HepG2 (cell line): ENCODE data around the gene TUBB. TPM values are rescaled to one million over a fixed set of nuclear protein-coding genes. Genes with fewer than 3 reads are reported as not detected.

Source experiments
- ARNT2 ChIP-seq: sonication (generic); formaldehyde crosslinking; IDR thresholded peaks from 2 replicates; pipeline ENCODE4 v1.8.0; 2022; ENCODE audit warnings: mild to moderate bottlenecking, low read depth, missing genetic modification reagents, moderate library complexity
- HNF4G ChIP-seq, 2 experiments: sonication (generic) in 1 of 2; formaldehyde crosslinking in 1 of 2; IDR thresholded peaks; 2 replicates each; pipeline versions ENCODE4 v1.4.0 to v1.6.1; 2011 to 2020; ENCODE audit warnings: borderline replicate concordance in 2 of 2, low read depth in 2 of 2, mild to moderate bottlenecking in 2 of 2, low read length in 1 of 2, missing genetic modification reagents in 1 of 2, moderate library complexity in 1 of 2
- HNRNPLL ChIP-seq: fragments of 200-400 bp; formaldehyde crosslinking; IDR thresholded peaks from 2 replicates; pipeline ENCODE4 v1.6.1; 2017; ENCODE audit warnings: mild to moderate bottlenecking, low read depth, low read length; ENCODE audit not compliant: poor library complexity, severe bottlenecking
- PCBP2 ChIP-seq: fragments of 200-400 bp; formaldehyde crosslinking; optimal IDR thresholded peaks from 2 replicates; pipeline ENCODE3; 2018; ENCODE audit warnings: low read length, low read depth; ENCODE audit not compliant: poor library complexity, severe bottlenecking
- PHB2 ChIP-seq: fragments of 450-650 bp; IDR thresholded peaks from 2 replicates; pipeline ENCODE4 v1.6.1; 2018; ENCODE audit not compliant: partially characterized antibody
- PPARG ChIP-seq: conservative IDR thresholded peaks from 2 replicates; pipeline ENCODE4 v1.6.1; 2016; ENCODE audit warnings: missing biosample characterization, missing genetic modification reagents
- SALL1 ChIP-seq: sonication (generic); formaldehyde crosslinking; IDR thresholded peaks from 2 replicates; pipeline ENCODE4 v1.8.0; 2022; ENCODE audit warnings: mild to moderate bottlenecking, missing genetic modification reagents
- ZFP90 ChIP-seq: sonication (generic); formaldehyde crosslinking; IDR thresholded peaks from 2 replicates; pipeline ENCODE4 v1.8.0; 2022; ENCODE audit warnings: missing genetic modification reagents, mild to moderate bottlenecking, inconsistent platforms, borderline replicate concordance
- ZNF329 ChIP-seq: sonication (generic); formaldehyde crosslinking; IDR thresholded peaks from 2 replicates; pipeline ENCODE4 v1.9.0; 2021; ENCODE audit warnings: low read depth, mild to moderate bottlenecking, missing genetic modification reagents
- ZNF414 ChIP-seq: sonication (generic); formaldehyde crosslinking; IDR thresholded peaks from 2 replicates; pipeline ENCODE4 v1.5.0; 2020; ENCODE audit warnings: missing genetic modification reagents
- ZNF501 ChIP-seq: sonication (generic); formaldehyde crosslinking; IDR thresholded peaks from 2 replicates; pipeline ENCODE4 v1.5.1; 2020; ENCODE audit warnings: mild to moderate bottlenecking, moderate library complexity, missing genetic modification reagents
- ZNF615 ChIP-seq: sonication (generic); formaldehyde crosslinking; IDR thresholded peaks from 2 replicates; pipeline ENCODE4 v1.5.0; 2020; ENCODE audit warnings: mild to moderate bottlenecking, missing genetic modification reagents, borderline replicate concordance
- ZNF670 ChIP-seq: sonication (generic); formaldehyde crosslinking; IDR thresholded peaks from 2 replicates; pipeline ENCODE4 v1.8.0; 2022; ENCODE audit warnings: mild to moderate bottlenecking, missing genetic modification reagents, borderline replicate concordance
- ZNF800 ChIP-seq: sonication (generic); formaldehyde crosslinking; IDR thresholded peaks from 2 replicates; pipeline ENCODE4 v1.4.0; 2020; ENCODE audit warnings: missing genetic modification reagents
- polyA plus RNA-seq, 8 experiments: library from polyadenylated mRNA; depleted of rRNA in 3 of 8; stranded (reverse) in 7 of 8; unstranded in 1 of 8; fragments of >200 nt; fragmentation: Illumina TruSeq in 4 of 8; extraction: Trizol in 4 of 8; gene quantifications; 2 replicates each; pipeline versions ENCODE4 v1.2.1 to v1.2.3, GENCODE V29; 2011 to 2016; ENCODE audit warnings: low read depth in 4 of 8, missing spikeins in 1 of 8, mixed read lengths in 1 of 8; ENCODE audit not compliant: insufficient read depth in 1 of 8
- total RNA-seq, 5 experiments: library from RNA; depleted of rRNA; stranded (reverse); fragments of >200 nt; fragmentation: Illumina TruSeq; extraction: Trizol; gene quantifications; 2 replicates each; pipeline ENCODE4 v1.2.3, GENCODE V29; 2016; ENCODE audit warnings: low read depth in 1 of 5
- TF ChIP-seq, protein P1 (sequence below): sonication (generic); formaldehyde crosslinking; IDR thresholded peaks from 2 replicates; pipeline ENCODE4 v1.4.0; 2020; ENCODE audit warnings: missing genetic modification reagents, borderline replicate concordance
- TF ChIP-seq, protein P2 (sequence below): sonication (generic); formaldehyde crosslinking; IDR thresholded peaks from 2 replicates; pipeline ENCODE4 v1.5.0; 2020; ENCODE audit warnings: mild to moderate bottlenecking, missing genetic modification reagents, borderline replicate concordance
- TF ChIP-seq, protein P3 (sequence below): IDR thresholded peaks from 2 replicates; pipeline ENCODE4 v1.6.1; 2016; ENCODE audit warnings: mild to moderate bottlenecking, missing biosample characterization, missing genetic modification reagents

The TUBB gene
- total and polyA plus RNA-seq, 2 of the 13 experiments (the other 11 are each of a cell fraction or from before 2014, with no cell fraction given) = 911 to 1,163 TPM

GRCh38 chr6:30717129-30717844 lies 2.9 kb upstream of the TUBB start, which contains the start of gene MDC1 (continued):
- TF ChIP-seq, protein P1, sequence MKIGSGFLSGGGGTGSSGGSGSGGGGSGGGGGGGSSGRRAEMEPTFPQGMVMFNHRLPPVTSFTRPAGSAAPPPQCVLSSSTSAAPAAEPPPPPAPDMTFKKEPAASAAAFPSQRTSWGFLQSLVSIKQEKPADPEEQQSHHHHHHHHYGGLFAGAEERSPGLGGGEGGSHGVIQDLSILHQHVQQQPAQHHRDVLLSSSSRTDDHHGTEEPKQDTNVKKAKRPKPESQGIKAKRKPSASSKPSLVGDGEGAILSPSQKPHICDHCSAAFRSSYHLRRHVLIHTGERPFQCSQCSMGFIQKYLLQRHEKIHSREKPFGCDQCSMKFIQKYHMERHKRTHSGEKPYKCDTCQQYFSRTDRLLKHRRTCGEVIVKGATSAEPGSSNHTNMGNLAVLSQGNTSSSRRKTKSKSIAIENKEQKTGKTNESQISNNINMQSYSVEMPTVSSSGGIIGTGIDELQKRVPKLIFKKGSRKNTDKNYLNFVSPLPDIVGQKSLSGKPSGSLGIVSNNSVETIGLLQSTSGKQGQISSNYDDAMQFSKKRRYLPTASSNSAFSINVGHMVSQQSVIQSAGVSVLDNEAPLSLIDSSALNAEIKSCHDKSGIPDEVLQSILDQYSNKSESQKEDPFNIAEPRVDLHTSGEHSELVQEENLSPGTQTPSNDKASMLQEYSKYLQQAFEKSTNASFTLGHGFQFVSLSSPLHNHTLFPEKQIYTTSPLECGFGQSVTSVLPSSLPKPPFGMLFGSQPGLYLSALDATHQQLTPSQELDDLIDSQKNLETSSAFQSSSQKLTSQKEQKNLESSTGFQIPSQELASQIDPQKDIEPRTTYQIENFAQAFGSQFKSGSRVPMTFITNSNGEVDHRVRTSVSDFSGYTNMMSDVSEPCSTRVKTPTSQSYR = peak; percentile 53; the same call in 1 of the 2 replicates
- TF ChIP-seq HNRNPLL (peak; percentile 86), ARNT2 (CRISPR knock-in tag) (peak; percentile 97), ZNF615 (0 out of 2 replicates have a peak, but pooled peaks have one; percentile 35), ZNF329 (CRISPR knock-in tag) (peak; percentile 68; the same call in 1 of the 2 replicates), PHB2 (no peak), ZNF501 (CRISPR knock-in tag) (peak; percentile 89), ZNF414 (peak; percentile 89), PPARG (CRISPR knock-in tag) (peak; percentile 52; the same call in 1 of the 2 replicates), ZFP90 (peak; percentile 13; the same call in 1 of the 2 replicates), ZNF800 (CRISPR knock-in tag) (peak; percentile 43; the same call in 1 of the 2 replicates), HNF4G (IDR thresholded peaks at IDR 0.05; ENCODE audit: borderline replicate concordance, low read depth, low read length) (no peak), HNF4G (CRISPR knock-in tag; IDR thresholded peaks at IDR 0.05; ENCODE audit: borderline replicate concordance, low read depth) (peak; percentile 69), SALL1 (peak; percentile 93), PCBP2 (no peak), ZNF670 (peak; percentile 95)
- TF ChIP-seq, protein P2, sequence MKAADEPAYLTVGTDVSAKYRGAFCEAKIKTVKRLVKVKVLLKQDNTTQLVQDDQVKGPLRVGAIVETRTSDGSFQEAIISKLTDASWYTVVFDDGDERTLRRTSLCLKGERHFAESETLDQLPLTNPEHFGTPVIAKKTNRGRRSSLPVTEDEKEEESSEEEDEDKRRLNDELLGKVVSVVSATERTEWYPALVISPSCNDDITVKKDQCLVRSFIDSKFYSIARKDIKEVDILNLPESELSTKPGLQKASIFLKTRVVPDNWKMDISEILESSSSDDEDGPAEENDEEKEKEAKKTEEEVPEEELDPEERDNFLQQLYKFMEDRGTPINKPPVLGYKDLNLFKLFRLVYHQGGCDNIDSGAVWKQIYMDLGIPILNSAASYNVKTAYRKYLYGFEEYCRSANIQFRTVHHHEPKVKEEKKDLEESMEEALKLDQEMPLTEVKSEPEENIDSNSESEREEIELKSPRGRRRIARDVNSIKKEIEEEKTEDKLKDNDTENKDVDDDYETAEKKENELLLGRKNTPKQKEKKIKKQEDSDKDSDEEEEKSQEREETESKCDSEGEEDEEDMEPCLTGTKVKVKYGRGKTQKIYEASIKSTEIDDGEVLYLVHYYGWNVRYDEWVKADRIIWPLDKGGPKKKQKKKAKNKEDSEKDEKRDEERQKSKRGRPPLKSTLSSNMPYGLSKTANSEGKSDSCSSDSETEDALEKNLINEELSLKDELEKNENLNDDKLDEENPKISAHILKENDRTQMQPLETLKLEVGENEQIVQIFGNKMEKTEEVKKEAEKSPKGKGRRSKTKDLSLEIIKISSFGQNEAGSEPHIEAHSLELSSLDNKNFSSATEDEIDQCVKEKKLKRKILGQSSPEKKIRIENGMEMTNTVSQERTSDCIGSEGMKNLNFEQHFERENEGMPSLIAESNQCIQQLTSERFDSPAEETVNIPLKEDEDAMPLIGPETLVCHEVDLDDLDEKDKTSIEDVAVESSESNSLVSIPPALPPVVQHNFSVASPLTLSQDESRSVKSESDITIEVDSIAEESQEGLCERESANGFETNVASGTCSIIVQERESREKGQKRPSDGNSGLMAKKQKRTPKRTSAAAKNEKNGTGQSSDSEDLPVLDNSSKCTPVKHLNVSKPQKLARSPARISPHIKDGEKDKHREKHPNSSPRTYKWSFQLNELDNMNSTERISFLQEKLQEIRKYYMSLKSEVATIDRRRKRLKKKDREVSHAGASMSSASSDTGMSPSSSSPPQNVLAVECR (CRISPR knock-in tag) = peak; percentile 98
- TF ChIP-seq, protein P3, sequence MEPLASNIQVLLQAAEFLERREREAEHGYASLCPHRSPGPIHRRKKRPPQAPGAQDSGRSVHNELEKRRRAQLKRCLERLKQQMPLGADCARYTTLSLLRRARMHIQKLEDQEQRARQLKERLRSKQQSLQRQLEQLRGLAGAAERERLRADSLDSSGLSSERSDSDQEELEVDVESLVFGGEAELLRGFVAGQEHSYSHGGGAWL (CRISPR knock-in tag) = peak; percentile 90
